Measurements from ENCODE around the gene DGCR8. TPM values are rescaled to one million over a fixed set of nuclear protein-coding genes. Genes with fewer than 3 reads are reported as not detected.

The DGCR8 gene
- polyA plus RNA-seq, 4 donors = 17.0 to 31.0 (median 17.7) TPM

DNA sequence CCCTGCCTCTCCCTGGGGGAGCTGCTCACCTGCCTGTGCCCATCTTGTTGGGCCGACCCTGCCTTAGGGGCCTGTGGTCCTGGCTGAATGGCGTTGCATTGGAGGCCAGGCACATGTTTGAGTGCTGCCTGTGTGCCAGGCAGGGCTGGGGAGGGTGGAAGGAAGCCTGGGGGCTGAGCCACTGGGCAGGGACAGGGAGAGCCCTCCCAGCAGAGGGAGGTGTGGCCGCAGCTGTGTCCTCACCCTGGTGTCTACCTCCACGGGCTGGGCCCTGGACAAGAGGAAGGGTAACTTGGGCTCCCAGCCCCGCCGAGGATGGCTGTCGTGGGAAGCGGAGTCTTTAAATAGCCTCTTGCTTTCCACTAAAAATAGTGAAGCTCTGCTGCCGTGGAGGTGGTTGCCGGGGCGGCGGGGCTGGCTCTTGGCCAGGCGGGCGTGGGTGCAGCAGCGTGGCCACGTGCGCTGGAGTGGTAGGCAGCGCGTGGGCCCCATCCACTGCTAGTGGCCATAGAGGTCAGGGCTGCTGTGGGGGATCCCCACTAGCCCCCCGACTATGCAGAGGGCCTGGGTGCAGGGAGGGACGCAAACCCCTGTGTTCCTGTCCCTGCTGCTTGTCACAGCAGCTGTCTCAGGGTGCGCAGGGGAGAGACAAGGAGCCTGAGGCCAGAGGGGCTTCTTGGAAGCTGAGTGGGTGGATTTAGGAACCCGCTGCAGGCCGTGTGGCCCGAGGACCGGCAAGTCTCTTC lies 57.8 kb downstream of the DGCR8 start:
- Histone ChIP-seq H3K36me3 (ENCODE audit: control insufficient read depth in 3 of 3, insufficient read depth in 2 of 3, low read depth in 1 of 3, low read length in 3 of 3) (peaks cover 0 to 66% (median 0%) of the 10 kb centered on the region in 3 donors), H3K9me3 (ENCODE audit: control insufficient read depth in 2 of 2, insufficient read depth in 1 of 2, low read depth in 1 of 2, low read length in 1 of 2) (no peaks in the 10 kb centered on the region), H3K4me3 (ENCODE audit: low read depth in 1 of 3, low read length in 3 of 3) (no peak overlapping the region), H3K27ac (ENCODE audit: low read depth in 1 of 3, low read length in 2 of 3) (no peak overlapping the region), H3K27me3 (ENCODE audit: control insufficient read depth in 3 of 3, insufficient read depth in 3 of 3, low read length in 3 of 3) (no peaks in the 10 kb centered on the region), H3K4me1 (ENCODE audit: control insufficient read depth in 3 of 3, insufficient read depth in 2 of 3, low read depth in 1 of 3, low read length in 2 of 3) (peaks cover 0 to 12% (median 0%) of the 10 kb centered on the region in 3 donors)
- DNase-seq (no peak), FAIRE-seq (no peak)
- 43 to 49% (median 45%) methylated on average over 25 to 26 of the region's 26 CpGs for WGBS, 3 donors

DNA sequence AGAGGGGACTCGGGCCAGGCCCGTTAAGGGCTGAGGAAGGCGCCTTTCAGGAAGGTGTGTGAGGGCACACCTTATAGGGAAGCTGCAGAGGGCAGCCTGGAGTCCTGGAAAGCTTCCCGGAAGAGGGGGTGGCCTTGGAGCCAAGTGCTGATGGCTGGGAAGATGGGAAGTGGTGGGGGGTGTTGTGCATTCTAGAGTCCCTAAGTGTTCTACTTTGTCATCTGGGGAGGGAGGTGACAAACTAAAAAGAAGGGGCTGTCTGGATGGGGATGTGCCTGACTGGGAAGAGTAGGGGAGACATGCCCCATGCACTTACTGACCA lies 58.3 kb downstream of the DGCR8 start:
- FAIRE-seq (no peak), DNase-seq (no peak)
- Histone ChIP-seq H3K27me3 (ENCODE audit: control insufficient read depth in 3 of 3, insufficient read depth in 3 of 3, low read length in 3 of 3) (no peaks in the 10 kb centered on the region), H3K36me3 (ENCODE audit: control insufficient read depth in 3 of 3, insufficient read depth in 2 of 3, low read depth in 1 of 3, low read length in 3 of 3) (peaks cover 0 to 70% (median 0%) of the 10 kb centered on the region in 3 donors), H3K4me1 (ENCODE audit: control insufficient read depth in 3 of 3, insufficient read depth in 2 of 3, low read depth in 1 of 3, low read length in 2 of 3) (peaks cover 0 to 9% (median 0%) of the 10 kb centered on the region in 3 donors), H3K27ac (ENCODE audit: low read depth in 1 of 3, low read length in 2 of 3) (no peak overlapping the region), H3K9me3 (ENCODE audit: control insufficient read depth in 2 of 2, insufficient read depth in 1 of 2, low read depth in 1 of 2, low read length in 1 of 2) (no peaks in the 10 kb centered on the region), H3K4me3 (ENCODE audit: low read depth in 1 of 3, low read length in 3 of 3) (no peak overlapping the region)
- WGBS, 3 donors = 25 to 57% (median 47%) methylated on average over 4 of the region's 4 CpGs

- Histone ChIP-seq H3K4me1 (ENCODE audit: control insufficient read depth in 3 of 3, insufficient read depth in 2 of 3, low read depth in 1 of 3, low read length in 2 of 3) (peaks cover 0 to 9% (median 0%) of the 10 kb centered on the region in 3 donors), H3K36me3 (ENCODE audit: control insufficient read depth in 3 of 3, insufficient read depth in 2 of 3, low read depth in 1 of 3, low read length in 3 of 3) (peaks cover 0 to 75% (median 2%) of the 10 kb centered on the region in 3 donors), H3K27ac (ENCODE audit: low read depth in 1 of 3, low read length in 2 of 3) (no peak overlapping the region), H3K27me3 (ENCODE audit: control insufficient read depth in 3 of 3, insufficient read depth in 3 of 3, low read length in 3 of 3) (no peaks in the 10 kb centered on the region), H3K9me3 (ENCODE audit: control insufficient read depth in 2 of 2, insufficient read depth in 1 of 2, low read depth in 1 of 2, low read length in 1 of 2) (no peaks in the 10 kb centered on the region), H3K4me3 (ENCODE audit: low read depth in 1 of 3, low read length in 3 of 3) (no peak overlapping the region)
- DNase-seq (no peak), FAIRE-seq (no peak)
- WGBS, 3 donors = 85 to 89% (median 87%) methylated on average over 16 of the region's 16 CpGs
Measured at GRCh38 chr22:20138868-20139267, 58.8 kb downstream of the DGCR8 start.

DNA sequence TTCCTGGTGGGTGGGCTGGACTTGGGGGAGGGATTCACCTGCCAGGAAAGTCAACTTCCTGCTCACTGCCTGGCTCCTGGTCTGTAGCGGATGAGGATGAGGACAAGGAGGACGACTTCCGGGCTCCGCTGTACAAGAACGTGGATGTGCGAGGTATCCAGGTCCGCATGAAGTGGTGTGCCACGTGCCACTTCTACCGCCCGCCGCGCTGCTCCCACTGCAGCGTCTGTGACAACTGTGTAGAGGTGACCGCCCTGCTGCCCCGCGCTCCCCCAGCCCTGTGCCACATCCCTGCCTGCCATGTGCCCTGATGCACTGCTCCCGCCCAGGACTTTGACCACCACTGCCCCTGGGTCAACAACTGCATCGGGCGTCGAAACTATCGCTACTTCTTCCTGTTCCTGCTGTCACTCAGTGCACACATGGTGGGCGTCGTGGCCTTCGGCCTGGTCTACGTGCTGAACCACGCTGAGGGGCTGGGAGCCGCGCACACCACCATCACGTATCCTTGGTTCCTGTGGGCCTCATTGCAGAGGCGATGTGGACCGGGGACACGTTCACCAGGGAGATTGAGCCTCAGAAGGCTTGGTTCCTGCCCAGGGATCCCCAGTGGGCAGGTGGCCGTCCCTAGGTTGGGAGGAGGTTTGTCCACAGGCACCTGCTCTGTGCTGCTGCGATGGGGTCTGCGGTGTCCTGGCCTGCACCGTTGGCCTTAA lies 59.5 kb downstream of the DGCR8 start:
- Histone ChIP-seq H3K36me3 (ENCODE audit: control insufficient read depth in 3 of 3, insufficient read depth in 2 of 3, low read depth in 1 of 3, low read length in 3 of 3) (peaks cover 0 to 74% (median 4%) of the 10 kb centered on the region in 3 donors), H3K9me3 (ENCODE audit: control insufficient read depth in 2 of 2, insufficient read depth in 1 of 2, low read depth in 1 of 2, low read length in 1 of 2) (no peaks in the 10 kb centered on the region), H3K4me1 (ENCODE audit: control insufficient read depth in 3 of 3, insufficient read depth in 2 of 3, low read depth in 1 of 3, low read length in 2 of 3) (peaks cover 0 to 9% (median 0%) of the 10 kb centered on the region in 3 donors), H3K27me3 (ENCODE audit: control insufficient read depth in 3 of 3, insufficient read depth in 3 of 3, low read length in 3 of 3) (no peaks in the 10 kb centered on the region), H3K4me3 (ENCODE audit: low read depth in 1 of 3, low read length in 3 of 3) (no peak overlapping the region), H3K27ac (ENCODE audit: low read depth in 1 of 3, low read length in 2 of 3) (no peak overlapping the region)
- WGBS, 3 donors = 84 to 92% (median 89%) methylated on average over 36 of the region's 36 CpGs
- FAIRE-seq (no peak), DNase-seq (no peak)

DNA sequence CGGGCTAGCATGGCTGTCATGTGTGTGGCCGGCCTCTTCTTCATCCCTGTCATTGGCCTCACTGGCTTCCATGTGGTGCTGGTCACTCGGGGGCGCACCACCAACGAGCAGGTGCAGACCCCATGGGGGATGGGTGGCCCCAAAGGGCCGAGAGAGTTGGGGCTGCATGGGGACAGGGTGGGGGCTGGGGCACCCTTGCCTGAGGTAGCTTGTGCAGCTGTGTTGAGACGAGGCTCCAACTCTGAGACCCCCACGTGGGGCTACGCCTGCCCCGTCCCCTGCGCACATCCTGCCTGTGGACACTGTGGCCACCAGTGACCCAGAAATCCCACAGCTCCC lies 60.0 kb downstream of the DGCR8 start:
- H3K4me3 ChIP-seq (ENCODE audit: low read depth in 1 of 3, low read length in 3 of 3) = no peak overlapping the region
- 94 to 96% (median 95%) methylated on average over 11 of the region's 11 CpGs for WGBS, 3 donors
- FAIRE-seq = no peak
- no peaks in the 10 kb centered on the region for H3K9me3 ChIP-seq (ENCODE audit: control insufficient read depth in 2 of 2, insufficient read depth in 1 of 2, low read depth in 1 of 2, low read length in 1 of 2)
- no peaks in the 10 kb centered on the region for H3K27me3 ChIP-seq (ENCODE audit: control insufficient read depth in 3 of 3, insufficient read depth in 3 of 3, low read length in 3 of 3)
- DNase-seq = no peak
- no peak overlapping the region for H3K27ac ChIP-seq (ENCODE audit: low read depth in 1 of 3, low read length in 2 of 3)
- peaks cover 0 to 8% (median 0%) of the 10 kb centered on the region in 3 donors for H3K4me1 ChIP-seq (ENCODE audit: control insufficient read depth in 3 of 3, insufficient read depth in 2 of 3, low read depth in 1 of 3, low read length in 2 of 3)
- H3K36me3 ChIP-seq (ENCODE audit: control insufficient read depth in 3 of 3, insufficient read depth in 2 of 3, low read depth in 1 of 3, low read length in 3 of 3) = peaks cover 0 to 72% (median 4%) of the 10 kb centered on the region in 3 donors

- Histone ChIP-seq H3K4me3 (ENCODE audit: low read depth in 1 of 3, low read length in 3 of 3) (no peak overlapping the region), H3K9me3 (ENCODE audit: control insufficient read depth in 2 of 2, insufficient read depth in 1 of 2, low read depth in 1 of 2, low read length in 1 of 2) (no peaks in the 10 kb centered on the region), H3K27me3 (ENCODE audit: control insufficient read depth in 3 of 3, insufficient read depth in 3 of 3, low read length in 3 of 3) (no peaks in the 10 kb centered on the region), H3K36me3 (ENCODE audit: control insufficient read depth in 3 of 3, insufficient read depth in 2 of 3, low read depth in 1 of 3, low read length in 3 of 3) (peaks cover 0 to 73% (median 4%) of the 10 kb centered on the region in 3 donors), H3K27ac (ENCODE audit: low read depth in 1 of 3, low read length in 2 of 3) (no peak overlapping the region), H3K4me1 (ENCODE audit: control insufficient read depth in 3 of 3, insufficient read depth in 2 of 3, low read depth in 1 of 3, low read length in 2 of 3) (peaks cover 0 to 4% (median 0%) of the 10 kb centered on the region in 3 donors)
- DNase-seq (no peak), FAIRE-seq (no peak)
- WGBS, 3 donors = 93 to 95% (median 93%) methylated on average over 17 of the region's 17 CpGs
Measured at GRCh38 chr22:20140521-20140964, 60.5 kb downstream of the DGCR8 start.

- WGBS, 3 donors = 87 to 90% (median 89%) methylated on average over 19 to 22 of the region's 22 CpGs
- Histone ChIP-seq H3K9me3 (ENCODE audit: control insufficient read depth in 2 of 2, insufficient read depth in 1 of 2, low read depth in 1 of 2, low read length in 1 of 2) (no peaks in the 10 kb centered on the region), H3K27ac (ENCODE audit: low read depth in 1 of 3, low read length in 2 of 3) (no peak overlapping the region), H3K36me3 (ENCODE audit: control insufficient read depth in 3 of 3, insufficient read depth in 2 of 3, low read depth in 1 of 3, low read length in 3 of 3) (peaks cover 0 to 70% (median 4%) of the 10 kb centered on the region in 3 donors), H3K4me3 (ENCODE audit: low read depth in 1 of 3, low read length in 3 of 3) (no peak overlapping the region), H3K27me3 (ENCODE audit: control insufficient read depth in 3 of 3, insufficient read depth in 3 of 3, low read length in 3 of 3) (no peaks in the 10 kb centered on the region), H3K4me1 (ENCODE audit: control insufficient read depth in 3 of 3, insufficient read depth in 2 of 3, low read depth in 1 of 3, low read length in 2 of 3) (peaks cover 0 to 5% (median 0%) of the 10 kb centered on the region in 3 donors)
- no peak for FAIRE-seq
- no peak for DNase-seq
Measured at GRCh38 chr22:20141186-20142077, 61.4 kb downstream of the DGCR8 start.
